Ishikawa (cell line): Measurements from ENCODE around the gene ZC3H12D.

Experiments used
- CEBPB ChIP-seq: IDR thresholded peaks from 2 replicates; pipeline ENCODE4 v1.6.1; 2012
- CREB1 ChIP-seq: IDR thresholded peaks from 2 replicates; pipeline ENCODE4 v1.6.1; 2012; ENCODE audit warnings: low read depth
- EGR1 ChIP-seq: IDR thresholded peaks from 2 replicates; pipeline ENCODE4 v1.6.1; 2012
- EP300 ChIP-seq: IDR thresholded peaks from 2 replicates; pipeline ENCODE4 v1.6.1; 2012; ENCODE audit warnings: borderline replicate concordance
- FOXM1 ChIP-seq: IDR thresholded peaks from 2 replicates; pipeline ENCODE4 v1.6.1; 2012; ENCODE audit warnings: low read depth, borderline replicate concordance
- NFIC ChIP-seq: IDR thresholded peaks from 2 replicates; pipeline ENCODE4 v1.6.1; 2012
- RAD21 ChIP-seq: IDR thresholded peaks from 2 replicates; pipeline ENCODE4 v1.6.1; 2012; ENCODE audit warnings: low read depth
- TAF1 ChIP-seq: IDR thresholded peaks from 2 replicates; pipeline ENCODE4 v1.6.1; 2012; ENCODE audit warnings: low read depth, mild to moderate bottlenecking
- TCF12 ChIP-seq: IDR thresholded peaks from 2 replicates; pipeline ENCODE4 v1.6.1; 2012; ENCODE audit warnings: low read depth
- TEAD4 ChIP-seq: IDR thresholded peaks from 2 replicates; pipeline ENCODE4 v1.6.1; 2012
- YY1 ChIP-seq: IDR thresholded peaks from 2 replicates; pipeline ENCODE4 v1.6.1; 2012; ENCODE audit warnings: low read depth
- ZBTB7A ChIP-seq: IDR thresholded peaks from 2 replicates; pipeline ENCODE4 v1.6.1; 2012; ENCODE audit warnings: low read depth
- TF ChIP-seq, protein P1 (sequence below): IDR thresholded peaks from 2 replicates; pipeline ENCODE4 v1.6.1; 2012; ENCODE audit warnings: low read depth, mild to moderate bottlenecking
- TF ChIP-seq, protein P2 (sequence below): IDR thresholded peaks from 2 replicates; pipeline ENCODE4 v1.6.1; 2012
- TF ChIP-seq, protein P3 (sequence below): IDR thresholded peaks from 2 replicates; pipeline ENCODE4 v1.6.1; 2012

ZC3H12D gene

DNA sequence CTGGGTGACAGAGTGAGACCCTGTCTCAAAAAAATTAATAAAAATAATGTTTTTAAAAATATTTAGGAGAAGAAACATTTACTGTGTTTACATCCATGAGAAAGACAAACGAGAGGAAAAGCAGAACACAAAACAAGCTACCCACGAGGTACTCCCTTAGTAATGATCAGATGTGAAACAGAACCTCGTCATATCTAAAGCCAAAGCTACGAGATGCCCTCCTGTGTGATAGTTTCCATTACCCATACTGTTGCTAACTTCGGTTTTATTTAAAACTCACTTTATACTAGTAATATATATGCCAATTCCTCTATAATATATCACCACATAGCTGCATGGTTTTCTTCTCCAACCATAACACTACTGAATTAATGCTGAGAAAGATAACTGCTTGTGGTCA is 63.7 kb downstream of the ZC3H12D start:
- TF ChIP-seq CREB1: no peak
- TF ChIP-seq, protein P1, sequence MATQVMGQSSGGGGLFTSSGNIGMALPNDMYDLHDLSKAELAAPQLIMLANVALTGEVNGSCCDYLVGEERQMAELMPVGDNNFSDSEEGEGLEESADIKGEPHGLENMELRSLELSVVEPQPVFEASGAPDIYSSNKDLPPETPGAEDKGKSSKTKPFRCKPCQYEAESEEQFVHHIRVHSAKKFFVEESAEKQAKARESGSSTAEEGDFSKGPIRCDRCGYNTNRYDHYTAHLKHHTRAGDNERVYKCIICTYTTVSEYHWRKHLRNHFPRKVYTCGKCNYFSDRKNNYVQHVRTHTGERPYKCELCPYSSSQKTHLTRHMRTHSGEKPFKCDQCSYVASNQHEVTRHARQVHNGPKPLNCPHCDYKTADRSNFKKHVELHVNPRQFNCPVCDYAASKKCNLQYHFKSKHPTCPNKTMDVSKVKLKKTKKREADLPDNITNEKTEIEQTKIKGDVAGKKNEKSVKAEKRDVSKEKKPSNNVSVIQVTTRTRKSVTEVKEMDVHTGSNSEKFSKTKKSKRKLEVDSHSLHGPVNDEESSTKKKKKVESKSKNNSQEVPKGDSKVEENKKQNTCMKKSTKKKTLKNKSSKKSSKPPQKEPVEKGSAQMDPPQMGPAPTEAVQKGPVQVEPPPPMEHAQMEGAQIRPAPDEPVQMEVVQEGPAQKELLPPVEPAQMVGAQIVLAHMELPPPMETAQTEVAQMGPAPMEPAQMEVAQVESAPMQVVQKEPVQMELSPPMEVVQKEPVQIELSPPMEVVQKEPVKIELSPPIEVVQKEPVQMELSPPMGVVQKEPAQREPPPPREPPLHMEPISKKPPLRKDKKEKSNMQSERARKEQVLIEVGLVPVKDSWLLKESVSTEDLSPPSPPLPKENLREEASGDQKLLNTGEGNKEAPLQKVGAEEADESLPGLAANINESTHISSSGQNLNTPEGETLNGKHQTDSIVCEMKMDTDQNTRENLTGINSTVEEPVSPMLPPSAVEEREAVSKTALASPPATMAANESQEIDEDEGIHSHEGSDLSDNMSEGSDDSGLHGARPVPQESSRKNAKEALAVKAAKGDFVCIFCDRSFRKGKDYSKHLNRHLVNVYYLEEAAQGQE: no peak
- no peak for TF ChIP-seq EP300
- no peak for TF ChIP-seq ZBTB7A
- TF ChIP-seq RAD21: no peak

DNA sequence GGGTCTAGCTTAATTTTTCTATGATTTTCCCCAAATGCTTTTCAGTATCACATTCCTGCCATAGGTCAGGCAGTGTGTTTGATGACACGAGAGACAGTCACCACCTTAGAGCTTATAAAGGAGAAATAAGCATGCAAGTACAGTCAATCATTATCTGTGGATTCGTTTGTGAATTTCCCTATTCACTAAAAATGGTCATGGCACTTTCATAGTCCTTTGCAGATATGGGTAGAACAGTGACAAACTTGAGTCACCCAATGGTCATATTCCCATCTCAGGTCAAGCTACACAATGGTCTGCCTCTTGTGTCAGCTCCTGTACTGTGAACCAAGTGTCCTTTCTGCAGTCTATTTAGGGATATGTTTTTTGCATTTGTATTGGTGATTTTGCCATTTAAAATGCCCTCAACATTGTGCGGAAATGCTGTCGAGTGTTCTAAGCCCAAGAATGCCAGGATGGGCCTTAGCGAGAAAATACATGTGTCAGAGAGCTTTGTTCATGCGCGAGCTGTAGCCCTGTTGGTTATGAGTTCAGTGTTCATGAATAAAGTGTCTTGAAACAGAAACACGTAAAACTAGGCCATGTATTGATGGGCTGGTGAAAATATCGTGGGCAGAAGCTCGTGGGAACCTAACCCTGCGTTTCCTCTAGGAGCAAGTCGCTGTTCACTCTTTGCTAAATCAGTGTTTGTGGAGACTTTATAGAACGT is 65.0 kb downstream of the ZC3H12D start:
- TF ChIP-seq EGR1 (no peak), ZBTB7A (no peak), TAF1 (no peak), CEBPB (no peak), RAD21 (no peak), YY1 (no peak), TEAD4 (no peak), EP300 (no peak)
- TF ChIP-seq, protein P2, sequence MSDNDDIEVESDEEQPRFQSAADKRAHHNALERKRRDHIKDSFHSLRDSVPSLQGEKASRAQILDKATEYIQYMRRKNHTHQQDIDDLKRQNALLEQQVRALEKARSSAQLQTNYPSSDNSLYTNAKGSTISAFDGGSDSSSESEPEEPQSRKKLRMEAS: no peak
- TF ChIP-seq, protein P1: no peak

DNA sequence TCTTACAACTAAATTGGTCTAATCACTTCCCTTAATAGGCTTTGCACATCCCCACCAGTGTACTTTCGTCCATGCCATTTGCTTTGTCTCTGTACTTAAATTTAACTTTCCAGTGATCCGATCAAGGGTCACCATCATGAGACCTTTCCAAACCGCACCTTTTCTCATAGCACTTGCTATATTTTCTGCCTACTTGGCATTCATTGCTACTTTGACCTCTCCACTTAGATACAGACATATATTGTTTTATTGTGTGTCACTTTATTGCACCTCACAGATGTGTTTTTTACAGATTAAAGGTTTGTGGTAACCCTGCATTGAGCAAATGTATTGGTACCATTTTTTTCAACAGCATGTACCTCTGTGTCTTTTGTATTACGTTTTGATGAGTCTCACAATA is 70.0 kb downstream of the ZC3H12D start:
- TF ChIP-seq NFIC (no peak), CREB1 (no peak)

DNA sequence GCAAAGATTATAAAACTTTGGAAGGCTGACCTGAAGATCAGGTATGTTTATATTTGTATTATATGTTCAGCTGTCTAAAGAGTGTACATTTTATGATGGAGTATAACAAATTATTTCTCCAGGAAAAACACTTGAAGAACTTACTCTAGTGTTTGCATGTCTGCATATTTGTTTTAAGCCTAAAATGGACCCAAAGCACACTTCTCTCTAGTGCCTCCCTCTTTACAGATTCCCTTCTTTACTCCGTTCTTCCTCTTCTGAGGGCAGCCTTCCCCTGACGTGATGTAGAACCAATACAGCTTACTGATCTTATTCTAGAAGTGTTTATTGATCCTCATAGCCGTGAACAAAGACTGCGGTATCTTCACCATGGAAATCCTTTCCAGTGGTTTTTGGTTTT is 70.8 kb downstream of the ZC3H12D start:
- no peak for TF ChIP-seq TCF12
- TF ChIP-seq TAF1: no peak
- no peak for TF ChIP-seq CREB1
- TF ChIP-seq NFIC: no peak
- TF ChIP-seq EP300: no peak
- no peak for TF ChIP-seq TEAD4
- TF ChIP-seq EGR1: no peak
- TF ChIP-seq ZBTB7A: no peak
- TF ChIP-seq YY1: no peak
- TF ChIP-seq, protein P1: no peak
- TF ChIP-seq, protein P3, sequence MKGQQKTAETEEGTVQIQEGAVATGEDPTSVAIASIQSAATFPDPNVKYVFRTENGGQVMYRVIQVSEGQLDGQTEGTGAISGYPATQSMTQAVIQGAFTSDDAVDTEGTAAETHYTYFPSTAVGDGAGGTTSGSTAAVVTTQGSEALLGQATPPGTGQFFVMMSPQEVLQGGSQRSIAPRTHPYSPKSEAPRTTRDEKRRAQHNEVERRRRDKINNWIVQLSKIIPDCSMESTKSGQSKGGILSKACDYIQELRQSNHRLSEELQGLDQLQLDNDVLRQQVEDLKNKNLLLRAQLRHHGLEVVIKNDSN: no peak
- TF ChIP-seq FOXM1: no peak
- no peak for TF ChIP-seq RAD21
- TF ChIP-seq, protein P2: no peak
- TF ChIP-seq CEBPB: no peak

DNA sequence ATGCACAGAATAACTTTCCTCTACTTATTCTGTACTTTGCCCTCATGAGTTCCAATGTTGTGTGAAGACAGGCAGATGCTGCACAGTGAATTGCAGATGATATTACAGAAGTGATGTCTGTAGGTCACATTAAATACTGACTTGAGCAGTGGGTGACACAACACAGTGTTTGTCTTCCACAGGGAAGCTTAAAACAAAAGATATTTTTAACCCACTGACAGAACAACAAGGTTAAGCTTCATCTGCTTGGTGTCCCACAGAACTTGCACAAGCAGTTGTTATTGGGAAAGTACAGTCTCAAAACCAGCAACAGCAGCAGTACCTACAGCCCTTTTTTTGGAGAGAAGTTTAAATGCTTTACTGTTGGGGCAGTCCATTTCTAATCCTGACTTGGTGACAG is 74.3 kb downstream of the ZC3H12D start:
- no peak for TF ChIP-seq TEAD4
- TF ChIP-seq TCF12: no peak
- no peak for TF ChIP-seq NFIC
- TF ChIP-seq EP300: no peak
- TF ChIP-seq YY1: no peak
- TF ChIP-seq CEBPB: no peak
- TF ChIP-seq, protein P2: no peak
- TF ChIP-seq FOXM1: no peak
- no peak for TF ChIP-seq TAF1
- TF ChIP-seq RAD21: no peak
